ENCODE data around the gene ZNF536. TPM values are rescaled to one million over a fixed set of nuclear protein-coding genes. Genes with fewer than 3 reads are reported as not detected.

The ZNF536 gene
- total and polyA plus RNA-seq, 2 donors (not counting 1 experiment from before 2014, with no cell fraction given) = not detected

DNA sequence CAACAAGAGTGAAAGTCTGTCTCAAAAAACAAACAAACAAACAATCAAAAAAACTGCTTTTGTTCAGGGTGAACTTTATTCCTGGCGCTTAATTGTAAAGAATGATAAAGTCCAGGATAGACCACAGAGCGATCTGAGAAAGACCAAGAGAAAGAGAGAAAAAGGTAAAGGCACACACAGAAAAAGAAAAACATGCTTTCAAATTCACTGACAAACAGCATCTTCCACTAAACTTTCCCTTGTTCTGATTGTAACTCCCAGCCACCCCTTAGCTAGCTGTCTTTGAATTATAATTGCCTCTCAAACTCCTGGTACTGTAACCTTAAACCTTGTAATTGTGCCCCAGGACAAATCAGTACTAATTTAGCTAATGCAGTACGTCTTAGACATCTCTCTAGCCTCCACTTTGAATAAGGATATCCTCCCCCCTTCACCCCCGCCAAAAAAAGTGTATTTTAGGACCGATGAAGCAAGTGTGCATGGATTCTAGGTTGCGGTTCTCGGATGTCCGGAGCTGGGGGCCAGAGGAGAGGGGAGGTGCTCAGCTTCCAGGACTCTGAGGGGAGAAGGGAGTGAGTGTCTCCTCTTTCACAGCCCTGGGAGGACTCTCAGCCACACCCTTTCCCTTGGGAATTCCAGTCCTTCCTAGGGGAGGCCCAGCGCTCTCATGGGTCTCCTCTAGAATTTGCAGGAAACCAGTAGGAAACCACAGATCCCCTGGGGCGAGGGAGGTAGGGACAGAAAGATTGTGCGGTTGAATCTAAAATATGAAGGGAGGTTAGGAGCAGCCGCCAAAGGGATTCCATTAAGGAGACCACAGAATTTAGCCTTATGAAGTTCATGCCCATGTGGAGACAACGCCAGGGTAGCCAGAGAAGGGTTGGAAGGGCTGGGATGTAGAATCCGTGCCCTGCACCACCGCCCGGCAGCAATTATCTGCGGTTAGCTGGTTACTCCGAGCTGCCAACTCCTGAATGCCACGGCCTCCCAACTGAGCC lies 19.7 kb downstream of the ZNF536 start:
- no peak overlapping the region for H3K27ac Mint-ChIP-seq
- no peaks in the 10 kb centered on the region for H3K4me1 Mint-ChIP-seq
- no peaks in the 10 kb centered on the region for H3K4me1 ChIP-seq (ENCODE audit: control insufficient read depth in 2 of 2, insufficient read depth in 2 of 2, low read length in 2 of 2)
- POLR2A ChIA-PET = no interaction called here
- no peak overlapping the region for H3K4me3 ChIP-seq (ENCODE audit: control extremely low read depth in 1 of 5, extremely low read depth in 1 of 5, insufficient read depth in 1 of 5, low read depth in 2 of 5, low read length in 4 of 5)
- no peak for ATAC-seq (ENCODE audit: low read depth)
- CTCF ChIA-PET = no interaction called here
- intact Hi-C loops (cut with micrococcal nuclease) = no loop called here
- no peak overlapping the region for H2AFZ ChIP-seq (ENCODE audit: insufficient read depth, low read depth, low read length, poor library complexity, severe bottlenecking)
- no peaks in the 10 kb centered on the region for H3K36me3 ChIP-seq (replicated peaks in 1 of 2; ENCODE audit: control extremely low read depth in 1 of 2, control insufficient read depth in 1 of 2, extremely low read depth in 1 of 2, insufficient read depth in 2 of 2, low read length in 1 of 2)
- no peak overlapping the region for H3K4me3 Mint-ChIP-seq
- H3K79me2 ChIP-seq (ENCODE audit: control insufficient read depth, insufficient read depth, low read length) = no peaks in the 10 kb centered on the region
- no peaks in the 10 kb centered on the region for H4K20me1 ChIP-seq (ENCODE audit: control insufficient read depth, insufficient read depth, low read length, poor library complexity, severe bottlenecking)
- H3K9me3 ChIP-seq (ENCODE audit: control extremely low read depth in 1 of 3, control insufficient read depth in 2 of 3, insufficient read depth in 1 of 3, low read length in 2 of 3) = peaks cover 0 to 7% (median 0%) of the 10 kb centered on the region in 3 donors
- no peak overlapping the region for H3K4me2 ChIP-seq (replicated peaks; ENCODE audit: low read depth, low read length, poor library complexity, severe bottlenecking)
- H3K9ac ChIP-seq (ENCODE audit: low read length) = no peak overlapping the region
- H3K27ac ChIP-seq (ENCODE audit: low read length in 2 of 2) = no peak overlapping the region
- TF ChIP-seq CTCF (IDR thresholded peaks at IDR 0.05) (no peak), EZH2 (IDR thresholded peaks at IDR 0.05; ENCODE audit: borderline replicate concordance, insufficient read depth, low read depth, low read length, poor library complexity, severe bottlenecking) (no peak)
- H3K9me3 Mint-ChIP-seq (ENCODE audit: insufficient read depth) = no peaks in the 10 kb centered on the region
- H3K27me3 ChIP-seq (replicated peaks in 1 of 4; ENCODE audit: control extremely low read depth in 1 of 4, control insufficient read depth in 3 of 4, insufficient read depth in 4 of 4, low read length in 3 of 4) = no peaks in the 10 kb centered on the region
- peaks cover 4% of the 10 kb centered on the region for H3K27me3 Mint-ChIP-seq
- 54% methylated on average over 8 of the region's 19 CpGs for WGBS (ENCODE audit: insufficient coverage)
- DNase-seq = no peak

GRCh38 chr19:30393046-30393445 lies 20.9 kb downstream of the ZNF536 start:
- Mint-ChIP-seq H3K27ac (no peak overlapping the region), H3K9me3 (ENCODE audit: insufficient read depth) (no peaks in the 10 kb centered on the region), H3K4me1 (no peaks in the 10 kb centered on the region), H3K4me3 (no peak overlapping the region), H3K27me3 (peaks cover 4% of the 10 kb centered on the region)
- no peak overlapping the region for H3K9ac ChIP-seq (ENCODE audit: low read length)
- ChIA-PET POLR2A (no interaction called here), CTCF (no interaction called here)
- no peak for ATAC-seq (ENCODE audit: low read depth)
- peaks cover 0 to 6% (median 0%) of the 10 kb centered on the region in 3 donors for H3K9me3 ChIP-seq (ENCODE audit: control extremely low read depth in 1 of 3, control insufficient read depth in 2 of 3, insufficient read depth in 1 of 3, low read length in 2 of 3)
- TF ChIP-seq EZH2 (IDR thresholded peaks at IDR 0.05; ENCODE audit: borderline replicate concordance, insufficient read depth, low read depth, low read length, poor library complexity, severe bottlenecking) (no peak), CTCF (IDR thresholded peaks at IDR 0.05) (no peak)
- DNase-seq = no peak
- H2AFZ ChIP-seq (ENCODE audit: insufficient read depth, low read depth, low read length, poor library complexity, severe bottlenecking) = no peak overlapping the region
- H3K4me3 ChIP-seq (ENCODE audit: control extremely low read depth in 1 of 5, extremely low read depth in 1 of 5, insufficient read depth in 1 of 5, low read depth in 2 of 5, low read length in 4 of 5) = no peak overlapping the region
- no peaks in the 10 kb centered on the region for H3K4me1 ChIP-seq (ENCODE audit: control insufficient read depth in 2 of 2, insufficient read depth in 2 of 2, low read length in 2 of 2)
- H4K20me1 ChIP-seq (ENCODE audit: control insufficient read depth, insufficient read depth, low read length, poor library complexity, severe bottlenecking) = no peaks in the 10 kb centered on the region
- intact Hi-C loops (cut with micrococcal nuclease) = no loop called here
- 100% methylated on average over 2 of the region's 5 CpGs for WGBS (ENCODE audit: insufficient coverage)
- no peak overlapping the region for H3K4me2 ChIP-seq (replicated peaks; ENCODE audit: low read depth, low read length, poor library complexity, severe bottlenecking)
- no peaks in the 10 kb centered on the region for H3K27me3 ChIP-seq (replicated peaks in 1 of 4; ENCODE audit: control extremely low read depth in 1 of 4, control insufficient read depth in 3 of 4, insufficient read depth in 4 of 4, low read length in 3 of 4)
- no peaks in the 10 kb centered on the region for H3K36me3 ChIP-seq (replicated peaks in 1 of 2; ENCODE audit: control extremely low read depth in 1 of 2, control insufficient read depth in 1 of 2, extremely low read depth in 1 of 2, insufficient read depth in 2 of 2, low read length in 1 of 2)
- H3K79me2 ChIP-seq (ENCODE audit: control insufficient read depth, insufficient read depth, low read length) = no peaks in the 10 kb centered on the region
- H3K27ac ChIP-seq (ENCODE audit: low read length in 2 of 2) = no peak overlapping the region

All from B cell (primary cell).